GM18861 (cell line): Measurements from ENCODE around the gene CD99.
"Not testable (repeated sequence)": the region's sequence is repeated elsewhere in the genome, so short reads cannot be mapped to it uniquely, and the experiment has no call there.

Experiments used
- ATAC-seq: cut with Tn5 transposase; IDR thresholded peaks from one replicate; pipeline ENCODE4 v1.9.1; 2021; ENCODE audit not compliant: unreplicated experiment

The CD99 gene

DNA sequence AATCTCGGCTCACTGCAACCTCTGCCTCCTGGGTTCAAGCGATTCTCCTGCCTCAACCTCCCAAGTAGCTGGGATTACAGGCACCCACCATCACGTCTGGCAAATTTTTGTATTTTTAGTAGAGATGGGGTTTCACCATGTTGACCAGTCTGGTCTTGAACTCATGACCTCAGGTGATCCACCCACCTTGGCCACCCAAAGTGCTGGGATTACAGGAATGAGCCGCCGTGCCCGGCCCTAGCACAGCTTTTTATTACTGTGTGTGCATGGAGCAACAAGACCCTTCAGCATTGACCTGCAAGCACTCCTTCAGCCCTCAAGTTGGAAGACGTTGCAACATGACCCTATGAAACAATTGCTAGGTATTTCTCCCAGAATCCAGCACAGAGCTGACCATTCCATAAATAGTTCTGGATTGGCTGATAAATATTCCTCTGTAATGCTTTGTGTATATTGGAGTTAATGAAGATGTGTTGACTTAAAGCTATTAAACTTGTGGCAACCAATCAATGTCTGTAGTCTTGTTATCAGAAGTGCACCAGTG lies 15.4 kb upstream of the CD99 start:
- ATAC-seq, result not testable (repeated sequence)

- ATAC-seq, result no peak
Measured at GRCh38 chrX:2676794-2677675, 14.1 kb upstream of the CD99 start.

GRCh38 chrX:2677764-2678163 lies 13.3 kb upstream of the CD99 start:
- no peak for ATAC-seq

- ATAC-seq, result no peak
Measured at GRCh38 chrX:2678583-2678982, 12.5 kb upstream of the CD99 start.

GRCh38 chrX:2679534-2680485 lies 11.3 kb upstream of the CD99 start:
- no peak for ATAC-seq

GRCh38 chrX:2680486-2681348 lies 10.4 kb upstream of the CD99 start:
- no peak for ATAC-seq

- no peak for ATAC-seq
Measured at GRCh38 chrX:2682565-2683177, 8.4 kb upstream of the CD99 start.

- no peak for ATAC-seq
Measured at GRCh38 chrX:2684256-2684655, 6.8 kb upstream of the CD99 start.

DNA sequence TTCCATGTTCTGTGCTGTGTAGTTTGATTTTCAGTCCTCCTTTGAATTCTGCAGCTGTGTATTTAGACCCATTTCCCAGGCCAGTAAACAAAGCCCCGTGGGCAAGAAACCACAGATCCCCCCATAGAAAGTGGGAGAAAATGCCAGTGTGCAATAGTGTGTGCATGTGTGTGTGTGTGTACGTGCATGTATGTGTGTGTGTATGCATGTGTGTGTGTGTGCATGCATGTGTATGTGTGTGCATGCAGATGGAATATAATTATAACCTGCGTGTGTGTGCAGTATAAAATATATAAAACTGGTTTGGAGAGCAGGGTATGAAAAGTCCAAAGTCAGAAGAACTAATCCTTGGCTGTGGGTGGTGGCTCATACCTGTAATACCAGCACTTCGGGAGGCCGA lies 5.2 kb upstream of the CD99 start:
- no peak for ATAC-seq

DNA sequence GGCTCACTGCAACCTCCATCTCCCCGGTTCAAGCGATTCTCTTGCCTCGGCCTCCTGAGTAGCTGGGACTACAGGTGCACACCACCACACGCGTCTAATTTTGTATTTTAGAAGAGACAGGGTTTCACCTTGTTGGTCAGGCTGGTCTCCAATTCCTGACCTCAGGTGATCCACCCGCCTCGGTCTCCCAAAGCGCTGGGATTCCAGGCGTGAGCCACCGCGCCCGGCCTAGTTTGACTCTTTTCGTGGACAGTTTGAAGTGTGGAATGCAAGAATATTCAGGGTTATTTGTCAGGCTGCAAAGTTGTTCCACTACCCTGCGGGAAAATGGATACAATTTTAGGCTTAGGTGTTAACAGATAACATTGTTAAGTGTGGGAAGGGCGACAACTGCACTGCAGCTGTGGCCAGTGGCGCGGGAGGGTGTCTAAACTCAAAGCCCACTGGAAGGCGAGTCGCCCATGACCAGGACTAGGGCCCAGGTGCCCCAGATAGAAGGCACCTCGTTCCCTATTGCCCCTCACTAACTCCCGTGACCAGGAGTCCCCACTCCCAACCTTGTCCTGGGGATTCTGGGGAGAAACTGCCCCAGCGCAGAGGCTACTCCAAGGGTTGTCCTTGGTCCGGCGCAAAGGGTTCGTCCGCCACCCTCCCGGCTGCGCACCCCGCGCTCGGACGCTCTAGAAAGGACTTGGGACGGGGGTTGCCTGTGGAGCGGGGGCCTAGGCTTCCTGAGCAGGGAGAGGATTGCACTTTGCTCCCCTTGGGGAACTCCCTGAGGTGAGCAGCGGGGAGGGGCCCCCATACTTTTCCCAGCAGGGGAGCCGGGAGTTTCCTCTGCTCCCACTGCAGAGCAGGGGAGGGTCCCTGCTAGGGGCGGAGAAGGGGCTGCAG lies 1.1 kb upstream of the CD99 start:
- no peak for ATAC-seq

DNA sequence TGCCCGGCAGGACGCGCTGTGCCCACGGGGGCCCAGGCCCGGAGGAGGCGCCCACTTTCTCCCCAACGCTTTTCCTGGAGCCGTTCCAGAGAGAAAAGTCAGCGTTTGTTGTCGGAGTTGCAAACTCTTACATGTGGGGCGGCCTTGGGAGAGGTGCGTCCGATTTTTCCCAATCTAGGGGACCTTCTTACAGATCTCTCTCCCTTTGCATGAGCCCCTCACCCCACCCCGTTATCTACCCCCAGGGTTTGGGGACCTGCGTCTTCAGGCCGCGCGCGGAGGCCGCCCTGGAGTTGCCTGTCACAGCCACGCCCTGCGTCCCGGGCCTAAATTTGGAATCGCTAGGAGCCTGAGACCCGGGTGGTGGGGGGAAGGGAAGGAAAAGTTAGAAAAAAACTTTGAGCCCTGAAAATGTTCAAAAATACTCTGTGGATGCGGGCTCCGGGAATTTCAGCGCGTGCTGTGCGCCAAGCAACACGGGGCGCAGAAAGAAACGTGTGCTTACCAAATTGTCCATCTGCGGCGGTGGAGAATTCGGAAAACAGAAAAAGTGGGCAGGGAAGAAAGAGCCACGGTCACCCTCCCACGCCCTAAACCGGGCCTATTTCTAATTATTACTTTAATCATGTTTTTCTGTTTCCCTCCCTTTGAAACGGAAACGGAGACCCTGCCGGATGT lies 587 bp downstream of the CD99 start:
- ATAC-seq, result no peak

- ATAC-seq, result no peak
Measured at GRCh38 chrX:2692221-2693112, 1.4 kb downstream of the CD99 start.

- no peak for ATAC-seq
Measured at GRCh38 chrX:2693113-2694002, 2.3 kb downstream of the CD99 start.

DNA sequence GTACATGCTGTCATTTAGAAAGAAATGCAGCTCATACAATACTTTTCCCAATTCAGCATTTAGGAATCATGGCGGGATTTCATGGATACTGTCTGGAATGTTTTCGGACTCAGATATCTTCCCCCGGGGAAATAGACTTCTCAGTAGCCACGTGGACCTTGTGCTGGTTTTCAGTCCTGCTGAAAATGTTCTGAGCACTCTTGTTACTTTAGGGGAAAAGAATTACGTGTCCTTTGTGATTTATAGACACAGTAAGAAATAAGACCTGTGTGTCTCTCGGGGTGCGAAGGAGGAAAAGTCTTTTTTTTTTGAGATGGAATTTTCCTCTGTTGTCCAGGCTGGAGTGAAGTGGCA lies 3.8 kb downstream of the CD99 start:
- no peak for ATAC-seq

- peak; percentile 88 for ATAC-seq
Measured at GRCh38 chrX:2696698-2697215, 5.7 kb downstream of the CD99 start.

DNA sequence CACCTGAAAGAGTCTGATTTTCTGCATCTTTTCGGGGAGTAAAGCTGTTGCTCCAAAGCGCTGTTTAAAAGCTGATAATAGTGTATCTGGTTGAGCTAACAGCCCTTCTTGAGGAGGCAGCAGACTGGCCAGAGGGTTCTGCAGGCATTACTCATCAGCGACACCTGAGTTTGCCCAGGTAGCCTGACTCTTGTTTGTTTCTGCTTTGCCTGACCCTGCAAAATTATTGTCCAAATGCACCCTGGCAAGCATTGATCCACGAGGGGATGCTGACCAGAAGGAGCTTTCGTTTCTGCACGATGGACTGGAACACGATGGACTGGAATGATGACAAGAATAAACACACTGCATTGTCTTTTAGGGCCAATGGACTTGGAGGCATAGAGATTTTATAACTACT lies 6.2 kb downstream of the CD99 start:
- ATAC-seq, result no peak
